Mammary epithelial cell (primary cell): ENCODE results near the gene ARHGEF2.

ENCODE experiments used
- EZH2 ChIP-seq: IDR thresholded peaks from 2 replicates; pipeline ENCODE4 v1.6.1; 2012; ENCODE audit warnings: low read length, inconsistent platforms, borderline replicate concordance
- TF ChIP-seq, protein P1 (sequence below), 2 donors: IDR thresholded peaks in 1 of 2; conservative IDR thresholded peaks in 1 of 2; 2 replicates each; pipeline ENCODE4 v1.5.1; 2011 to 2012; ENCODE audit warnings: inconsistent platforms in 2 of 2, low read length in 2 of 2, mild to moderate bottlenecking in 2 of 2, control low read depth in 1 of 2, low read depth in 1 of 2; ENCODE audit not compliant: insufficient read depth in 1 of 2; ENCODE audit errors: extremely low read depth in 1 of 2

- no peak for TF ChIP-seq EZH2
- TF ChIP-seq, protein P1, sequence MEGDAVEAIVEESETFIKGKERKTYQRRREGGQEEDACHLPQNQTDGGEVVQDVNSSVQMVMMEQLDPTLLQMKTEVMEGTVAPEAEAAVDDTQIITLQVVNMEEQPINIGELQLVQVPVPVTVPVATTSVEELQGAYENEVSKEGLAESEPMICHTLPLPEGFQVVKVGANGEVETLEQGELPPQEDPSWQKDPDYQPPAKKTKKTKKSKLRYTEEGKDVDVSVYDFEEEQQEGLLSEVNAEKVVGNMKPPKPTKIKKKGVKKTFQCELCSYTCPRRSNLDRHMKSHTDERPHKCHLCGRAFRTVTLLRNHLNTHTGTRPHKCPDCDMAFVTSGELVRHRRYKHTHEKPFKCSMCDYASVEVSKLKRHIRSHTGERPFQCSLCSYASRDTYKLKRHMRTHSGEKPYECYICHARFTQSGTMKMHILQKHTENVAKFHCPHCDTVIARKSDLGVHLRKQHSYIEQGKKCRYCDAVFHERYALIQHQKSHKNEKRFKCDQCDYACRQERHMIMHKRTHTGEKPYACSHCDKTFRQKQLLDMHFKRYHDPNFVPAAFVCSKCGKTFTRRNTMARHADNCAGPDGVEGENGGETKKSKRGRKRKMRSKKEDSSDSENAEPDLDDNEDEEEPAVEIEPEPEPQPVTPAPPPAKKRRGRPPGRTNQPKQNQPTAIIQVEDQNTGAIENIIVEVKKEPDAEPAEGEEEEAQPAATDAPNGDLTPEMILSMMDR (conservative IDR thresholded peaks at IDR 0.05 in 1 of 2, IDR thresholded peaks at IDR 0.05 in 1 of 2; ENCODE audit: extremely low read depth in 1 of 2, insufficient read depth in 1 of 2, low read depth in 1 of 2, low read length in 2 of 2) = no peak
Measured at GRCh38 chr1:155976913-155977689, 1.2 kb downstream of the ARHGEF2 start.
